Anterior cingulate cortex (tissue), 58 donors: ENCODE data around the gene ADAMTS5.

Source experiments
- DNase-seq, 58 donors: peaks; one replicate each; lab custom pipeline; 2025; lab: John Stamatoyannopoulos, UW

Gene ADAMTS5

GRCh38 chr21:26967062-26967913 is at the start of gene ADAMTS5:
TSS of gene ADAMTS5 (minus strand) at chr21:26967088. CDS start at chr21:26966391, 697 bp downstream.
- DNase-seq, result peak in 14 of 58 donors; percentile 4 to 42 (median 14)

- DNase-seq, result no peak
Measured at GRCh38 chr21:27001526-27001925, 34.6 kb upstream of the ADAMTS5 start.

- no peak for DNase-seq
Measured at GRCh38 chr21:26983576-26983975, 16.7 kb upstream of the ADAMTS5 start.

GRCh38 chr21:26982767-26983166 is 15.9 kb upstream of the ADAMTS5 start:
- DNase-seq, result no peak

GRCh38 chr21:26977746-26978145 is 10.9 kb upstream of the ADAMTS5 start:
- DNase-seq, result no peak

GRCh38 chr21:26973226-26973625 is 6.3 kb upstream of the ADAMTS5 start:
- DNase-seq, result no peak

- no peak for DNase-seq
Measured at GRCh38 chr21:26972192-26972591, 5.3 kb upstream of the ADAMTS5 start.

GRCh38 chr21:26969971-26970725 is 3.3 kb upstream of the ADAMTS5 start:
- no peak for DNase-seq

- no peak for DNase-seq
Measured at GRCh38 chr21:26966649-26967061, 233 bp downstream of the ADAMTS5 start.

- peak in 1 of 58 donors; percentile 9 for DNase-seq
Measured at GRCh38 chr21:26965907-26966581, 844 bp downstream of the ADAMTS5 start.

- peak in 4 of 58 donors; percentile 6 to 29 (median 14) for DNase-seq
Measured at GRCh38 chr21:26965040-26965906, 1.6 kb downstream of the ADAMTS5 start.

GRCh38 chr21:26964170-26964778 is 2.6 kb downstream of the ADAMTS5 start:
- DNase-seq, result no peak

GRCh38 chr21:26962621-26963181 is 4.2 kb downstream of the ADAMTS5 start:
- DNase-seq, result no peak

GRCh38 chr21:26961698-26962097 is 5.2 kb downstream of the ADAMTS5 start:
- no peak for DNase-seq

GRCh38 chr21:26958788-26959187 is 8.1 kb downstream of the ADAMTS5 start:
- no peak for DNase-seq

GRCh38 chr21:26956813-26957212 is 10.1 kb downstream of the ADAMTS5 start:
- DNase-seq, result no peak

GRCh38 chr21:26956216-26956615 is 10.7 kb downstream of the ADAMTS5 start:
- no peak for DNase-seq

GRCh38 chr21:26954662-26955121 is 12.2 kb downstream of the ADAMTS5 start:
- DNase-seq, result peak in 6 of 58 donors; percentile 10 to 34 (median 20)
